ENCODE data around the gene AK4. TPM values are rescaled to one million over a fixed set of nuclear protein-coding genes. Genes with fewer than 3 reads are reported as not detected.

Gene AK4
- total and polyA plus RNA-seq, 4 donors: 52.3 to 106 (median 59.3) TPM

GRCh38 chr1:65112811-65113210 is 35.2 kb upstream of the AK4 start:
- 79% methylated on average over 3 of the region's 3 CpGs for WGBS
- Histone ChIP-seq H3K27ac (ENCODE audit: low read depth in 1 of 2, low read length in 2 of 2) (no peak overlapping the region), H3K4me3 (ENCODE audit: low read depth in 1 of 3, low read length in 3 of 3) (no peak overlapping the region), H3K4me1 (ENCODE audit: control insufficient read depth in 4 of 4, insufficient read depth in 4 of 4, low read length in 3 of 4) (peaks cover 0 to 2% (median 0%) of the 10 kb centered on the region in 4 donors), H3K27me3 (ENCODE audit: control insufficient read depth in 4 of 4, insufficient read depth in 4 of 4, low read length in 3 of 4) (no peaks in the 10 kb centered on the region), H3K36me3 (ENCODE audit: control insufficient read depth in 4 of 4, insufficient read depth in 3 of 4, low read depth in 1 of 4, low read length in 3 of 4) (no peaks in the 10 kb centered on the region), H3K9me3 (ENCODE audit: control insufficient read depth in 4 of 4, low read length in 3 of 4) (no peaks in the 10 kb centered on the region), H3K9ac (ENCODE audit: low read depth in 1 of 2, low read length in 2 of 2) (no peak overlapping the region)
- TF ChIP-seq MAX (IDR thresholded peaks at IDR 0.05) (no peak), ZBTB33 (IDR thresholded peaks at IDR 0.05) (no peak), SP1 (IDR thresholded peaks at IDR 0.05) (no peak), ATF3 (IDR thresholded peaks at IDR 0.05) (no peak), CTCF (IDR thresholded peaks at IDR 0.05; ENCODE audit: low read depth, low read length, missing input control) (no peak), HNF4G (IDR thresholded peaks at IDR 0.05) (no peak), TAF1 (conservative IDR thresholded peaks at IDR 0.05) (no peak), RAD21 (IDR thresholded peaks at IDR 0.05) (no peak), REST (IDR thresholded peaks at IDR 0.05) (no peak), GABPA (IDR thresholded peaks at IDR 0.05 in 1 of 2, conservative IDR thresholded peaks at IDR 0.05 in 1 of 2) (no peak), YY1 (IDR thresholded peaks at IDR 0.05) (no peak), NR2F2 (IDR thresholded peaks at IDR 0.05) (no peak), FOXA1 (IDR thresholded peaks at IDR 0.05) (no peak), HNF4A (conservative IDR thresholded peaks at IDR 0.05) (no peak), EGR1 (IDR thresholded peaks at IDR 0.05; ENCODE audit: low read depth in 2 of 2) (no peak), RXRA (IDR thresholded peaks at IDR 0.05) (no peak), FOXA2 (IDR thresholded peaks at IDR 0.05) (no peak)
- no peak for DNase-seq (ENCODE audit: low spot score)

- Histone ChIP-seq H3K9me3 (ENCODE audit: control insufficient read depth in 4 of 4, low read length in 3 of 4) (no peaks in the 10 kb centered on the region), H3K27ac (ENCODE audit: low read depth in 1 of 2, low read length in 2 of 2) (no peak overlapping the region), H3K27me3 (ENCODE audit: control insufficient read depth in 4 of 4, insufficient read depth in 4 of 4, low read length in 3 of 4) (no peaks in the 10 kb centered on the region), H3K36me3 (ENCODE audit: control insufficient read depth in 4 of 4, insufficient read depth in 3 of 4, low read depth in 1 of 4, low read length in 3 of 4) (no peaks in the 10 kb centered on the region), H3K4me1 (ENCODE audit: control insufficient read depth in 4 of 4, insufficient read depth in 4 of 4, low read length in 3 of 4) (no peaks in the 10 kb centered on the region), H3K9ac (ENCODE audit: low read depth in 1 of 2, low read length in 2 of 2) (no peak overlapping the region), H3K4me3 (ENCODE audit: low read depth in 1 of 3, low read length in 3 of 3) (no peak overlapping the region)
- 43% methylated on average over 2 of the region's 2 CpGs for WGBS
- DNase-seq (ENCODE audit: low spot score): no peak
- no peak for TF ChIP-seq SP1 (IDR thresholded peaks at IDR 0.05)
- TF ChIP-seq EGR1 (IDR thresholded peaks at IDR 0.05; ENCODE audit: low read depth in 2 of 2): no peak
- TF ChIP-seq TAF1 (conservative IDR thresholded peaks at IDR 0.05): no peak
- TF ChIP-seq JUND (IDR thresholded peaks at IDR 0.05): no peak
- no peak for TF ChIP-seq HNF4A (conservative IDR thresholded peaks at IDR 0.05)
- no peak for TF ChIP-seq MAX (IDR thresholded peaks at IDR 0.05)
- no peak for TF ChIP-seq FOXA2 (IDR thresholded peaks at IDR 0.05)
- no peak for TF ChIP-seq FOXA1 (IDR thresholded peaks at IDR 0.05)
- TF ChIP-seq NR2F2 (IDR thresholded peaks at IDR 0.05): no peak
- TF ChIP-seq CTCF (IDR thresholded peaks at IDR 0.05; ENCODE audit: low read depth, low read length, missing input control): no peak
- no peak for TF ChIP-seq HNF4G (IDR thresholded peaks at IDR 0.05)
- TF ChIP-seq GABPA (IDR thresholded peaks at IDR 0.05 in 1 of 2, conservative IDR thresholded peaks at IDR 0.05 in 1 of 2): no peak
- TF ChIP-seq ATF3 (IDR thresholded peaks at IDR 0.05): no peak
- TF ChIP-seq ZBTB33 (IDR thresholded peaks at IDR 0.05): no peak
Observed at GRCh38 chr1:65113298-65113697, 34.7 kb upstream of the AK4 start.
